HTERT RPE-1 (cell line): ENCODE data around the gene PCDH19.

ENCODE experiments used
- in situ Hi-C: fragments of 300-500 bp; cut with MboI; formaldehyde crosslinking; loops from 4 replicates; pipeline ENCODE4 v1.14.3; 2020; ENCODE audit warnings: low sequenced_read_pairs

The PCDH19 gene

GRCh38 chrX:100407147-100407783, 2.8 kb downstream of the PCDH19 start:
- in situ Hi-C loops, result no loop called here

DNA sequence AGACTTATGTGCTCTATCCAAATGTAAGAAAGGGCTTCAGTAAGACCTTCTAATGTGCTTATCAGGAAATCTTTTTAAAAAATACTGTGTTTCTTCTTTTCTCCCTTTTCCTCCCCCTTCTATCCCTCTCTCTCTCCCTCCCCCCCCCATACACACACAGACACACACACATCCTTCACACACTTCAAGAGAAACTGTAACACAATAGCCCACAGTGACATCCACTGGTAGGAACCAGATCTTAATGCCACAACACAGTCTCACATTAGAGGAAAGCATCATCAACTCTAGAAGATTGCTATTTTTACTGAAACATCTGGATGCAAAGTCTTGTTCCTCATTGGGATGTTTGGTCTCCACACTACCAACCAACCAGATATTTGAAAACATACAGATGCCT, 4.6 kb downstream of the PCDH19 start:
- in situ Hi-C loops, result no loop called here

GRCh38 chrX:100404851-100405250, 5.2 kb downstream of the PCDH19 start:
- in situ Hi-C loops, result no loop called here

- in situ Hi-C loops, result no loop called here
These were observed 14.3 kb downstream of the PCDH19 start for GRCh38 chrX:100395781-100396180.

- in situ Hi-C loops, result no loop called here
These were observed 28.5 kb downstream of the PCDH19 start for GRCh38 chrX:100381619-100382018.

DNA sequence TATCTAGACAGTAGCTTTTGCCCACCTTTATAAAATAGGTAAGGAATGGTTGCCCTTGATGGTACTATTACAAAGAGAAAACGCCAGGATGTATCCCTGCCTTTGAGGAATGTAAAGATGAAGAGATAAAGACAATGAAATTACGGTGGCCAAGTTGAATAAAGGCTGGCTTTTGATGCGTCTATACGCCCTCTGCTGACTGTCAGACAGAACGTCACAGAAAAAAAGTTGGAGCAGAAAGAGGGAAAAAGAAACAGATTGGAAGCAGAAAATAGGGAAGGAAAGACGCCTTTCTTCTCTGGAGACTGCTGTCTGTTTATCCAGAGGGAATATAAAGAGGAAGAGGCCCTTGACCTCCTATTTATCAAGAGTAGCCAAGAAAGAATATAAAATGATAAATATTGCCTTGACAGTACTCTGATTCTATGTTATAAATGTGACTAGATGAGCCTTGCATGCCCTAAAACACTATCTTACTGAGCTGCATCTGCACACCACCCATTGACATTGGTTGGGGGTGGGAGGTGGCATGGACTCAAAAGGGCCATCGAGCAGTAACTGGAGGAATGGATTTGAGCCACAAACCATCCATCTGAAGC, 30.6 kb downstream of the PCDH19 start:
- in situ Hi-C loops, result no loop called here

GRCh38 chrX:100377826-100378225, 32.2 kb downstream of the PCDH19 start:
- in situ Hi-C loops, result no loop called here

DNA sequence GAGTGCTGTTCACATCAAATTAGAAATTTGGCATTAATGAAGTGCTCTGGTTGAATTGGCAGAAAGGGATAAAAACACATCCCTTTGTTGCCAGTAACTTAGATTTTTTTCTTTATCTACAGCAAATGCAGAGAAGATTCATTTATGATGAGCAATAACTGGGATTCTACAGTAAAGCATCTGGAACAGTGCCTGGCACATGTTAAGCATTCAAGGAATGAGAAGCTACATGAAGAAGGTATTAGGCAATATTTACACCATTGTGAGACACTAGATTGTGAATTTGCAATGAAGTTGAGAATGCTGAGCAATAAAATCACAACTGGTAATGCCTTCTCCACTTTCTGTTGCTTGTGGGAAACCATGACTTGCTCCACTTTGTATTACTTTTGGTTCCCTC, 33.5 kb downstream of the PCDH19 start:
- in situ Hi-C loops, result no loop called here

DNA sequence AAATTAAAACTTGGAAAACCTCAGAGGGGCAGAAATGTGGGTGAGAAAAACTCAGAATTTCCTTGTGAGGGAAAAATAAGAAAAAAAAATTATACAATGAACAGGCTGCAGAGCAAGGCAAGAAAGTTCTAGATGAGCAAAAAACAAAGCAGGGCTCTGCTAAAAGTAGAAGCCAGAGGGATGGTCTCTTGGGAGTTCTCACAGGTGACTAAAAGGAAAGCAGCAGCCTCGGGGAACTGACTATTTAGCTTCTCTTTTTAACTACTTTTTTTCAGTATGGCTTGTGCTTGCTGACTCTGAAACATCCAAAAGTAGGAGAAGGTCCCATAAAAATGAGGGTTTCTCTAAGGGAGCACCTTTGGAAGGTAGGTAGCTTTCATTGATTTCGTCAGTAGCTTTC, 36.4 kb downstream of the PCDH19 start:
- in situ Hi-C loops, result no loop called here

DNA sequence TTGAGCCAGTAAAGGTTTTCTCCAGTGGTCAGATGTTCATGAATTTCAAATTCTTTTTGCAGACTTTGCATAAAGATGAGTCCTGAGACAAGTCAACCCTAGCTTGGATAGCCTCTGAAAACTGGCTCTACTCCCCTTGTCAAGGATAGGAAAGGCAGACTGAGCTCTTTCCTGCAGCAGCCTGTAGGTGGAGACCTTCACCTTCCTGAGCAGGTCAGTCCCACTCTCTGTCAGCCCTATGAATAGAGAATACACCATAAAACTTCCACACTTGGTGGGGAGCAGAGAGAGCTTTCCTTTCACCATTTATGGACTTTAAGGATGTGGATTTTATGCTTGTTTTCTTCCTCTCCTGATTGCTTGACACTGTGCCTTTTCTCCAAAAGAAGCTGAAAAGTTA, 41.9 kb downstream of the PCDH19 start:
- in situ Hi-C loops, result no loop called here

DNA sequence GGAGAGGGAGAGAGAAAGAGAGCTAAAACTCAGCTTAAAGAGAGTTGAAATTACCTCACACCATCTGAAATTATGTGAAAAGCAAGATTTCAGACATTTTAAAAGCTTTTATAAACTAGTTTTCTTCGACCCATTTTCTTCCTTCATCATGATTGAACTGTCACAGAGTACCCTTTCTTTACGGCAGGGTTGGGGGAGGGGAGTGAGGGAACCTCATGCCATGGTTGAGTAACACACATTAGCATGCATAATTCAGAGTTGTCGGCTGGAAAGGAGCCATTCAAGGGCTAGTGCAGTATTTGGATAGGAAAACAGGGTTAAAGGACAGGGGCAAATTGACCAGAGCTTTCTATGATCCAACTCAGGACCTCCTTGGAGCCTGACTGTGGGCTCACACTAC, 46.2 kb downstream of the PCDH19 start:
- in situ Hi-C loops, result no loop called here

GRCh38 chrX:100358766-100359165, 51.3 kb downstream of the PCDH19 start:
- in situ Hi-C loops, result no loop called here

GRCh38 chrX:100356351-100356896, 53.6 kb downstream of the PCDH19 start:
- in situ Hi-C loops, result no loop called here

DNA sequence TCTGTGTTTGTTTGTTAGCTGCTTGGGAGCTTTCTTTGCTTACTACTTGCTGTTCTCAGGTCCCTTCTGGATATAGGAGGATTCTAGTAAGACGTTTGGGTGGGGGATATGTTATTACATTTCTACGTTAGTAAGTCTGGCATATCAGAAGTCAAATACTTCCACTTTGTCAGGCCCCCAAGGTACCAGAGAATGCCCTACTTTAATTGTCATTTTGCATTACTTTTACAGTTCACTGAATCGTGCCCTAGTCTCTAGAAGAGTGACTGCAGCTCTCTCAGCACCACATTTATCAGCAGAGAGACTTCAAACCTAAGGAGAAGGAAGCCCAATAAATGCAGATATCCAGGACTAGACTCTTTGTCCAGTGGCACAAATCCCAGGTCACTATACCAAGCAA, 54.4 kb downstream of the PCDH19 start:
- in situ Hi-C loops, result no loop called here

GRCh38 chrX:100353326-100353725, 56.7 kb downstream of the PCDH19 start:
- in situ Hi-C loops, result no loop called here

GRCh38 chrX:100350704-100351489, 59.2 kb downstream of the PCDH19 start:
- in situ Hi-C loops, result no loop called here

DNA sequence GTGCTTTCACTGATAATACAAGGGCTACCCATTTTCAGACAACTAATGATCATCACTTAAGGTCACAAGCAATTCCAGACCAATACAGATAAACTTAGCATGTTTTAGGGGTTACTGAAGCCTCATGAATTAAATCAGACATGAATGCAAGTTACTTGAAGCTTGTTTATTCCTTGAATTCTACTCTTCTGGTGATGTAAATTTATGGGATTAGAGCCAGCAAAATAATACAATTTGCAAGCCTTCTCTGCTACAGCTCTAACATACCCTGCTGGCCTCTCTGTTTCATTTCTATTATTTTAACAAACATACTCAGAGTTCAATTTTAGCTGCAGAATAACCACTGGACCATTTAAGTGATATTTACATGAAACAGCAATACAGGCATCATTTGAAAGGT, 60.7 kb downstream of the PCDH19 start:
- in situ Hi-C loops, result no loop called here

GRCh38 chrX:100341142-100341510, 68.9 kb downstream of the PCDH19 start:
- in situ Hi-C loops, result no loop called here

DNA sequence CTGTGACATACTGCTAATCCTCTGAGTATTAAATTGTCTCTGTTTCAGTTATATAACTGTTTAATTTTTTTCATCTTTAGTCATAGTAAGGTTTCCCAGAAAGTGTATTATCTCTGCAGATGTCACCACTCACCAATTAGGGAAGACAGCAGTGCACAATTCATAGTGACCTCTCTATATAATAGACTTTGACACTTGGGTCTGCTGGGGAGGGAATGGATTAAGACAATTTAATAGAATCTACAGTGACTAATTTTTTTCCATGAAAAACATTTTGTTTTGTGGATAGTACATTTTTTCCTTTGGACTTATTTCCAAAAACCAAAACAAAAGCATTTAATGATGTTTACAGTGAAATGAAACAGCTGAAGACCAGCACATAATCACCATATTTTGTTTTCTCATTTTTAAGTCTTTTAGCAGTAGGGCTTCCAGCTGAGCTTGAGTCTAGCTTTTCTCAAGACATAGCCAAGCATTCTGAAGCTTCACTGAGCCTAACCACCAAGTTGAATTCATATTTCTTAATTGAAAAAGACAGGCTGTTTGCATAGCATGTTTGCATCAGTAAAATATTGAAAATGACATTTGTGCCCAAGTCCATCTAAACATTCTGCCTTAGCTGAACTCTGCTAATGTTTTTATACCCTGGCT, 69.5 kb downstream of the PCDH19 start:
- in situ Hi-C loops, result no loop called here

- in situ Hi-C loops, result no loop called here
These were observed 81.7 kb downstream of the PCDH19 start for GRCh38 chrX:100328351-100328750.

GRCh38 chrX:100319716-100320115, 90.4 kb downstream of the PCDH19 start:
- in situ Hi-C loops, result no loop called here
